ENCODE measurements around the gene TUBB2B. TPM values are rescaled to one million over a fixed set of nuclear protein-coding genes. Genes with fewer than 3 reads are reported as not detected.
"Not testable (repeated sequence)": the region's sequence is repeated elsewhere in the genome, so short reads cannot be mapped to it uniquely, and the experiment has no call there.

Gene TUBB2B
- total RNA-seq, 1 donor from 2014 or later = 1.3 TPM

DNA sequence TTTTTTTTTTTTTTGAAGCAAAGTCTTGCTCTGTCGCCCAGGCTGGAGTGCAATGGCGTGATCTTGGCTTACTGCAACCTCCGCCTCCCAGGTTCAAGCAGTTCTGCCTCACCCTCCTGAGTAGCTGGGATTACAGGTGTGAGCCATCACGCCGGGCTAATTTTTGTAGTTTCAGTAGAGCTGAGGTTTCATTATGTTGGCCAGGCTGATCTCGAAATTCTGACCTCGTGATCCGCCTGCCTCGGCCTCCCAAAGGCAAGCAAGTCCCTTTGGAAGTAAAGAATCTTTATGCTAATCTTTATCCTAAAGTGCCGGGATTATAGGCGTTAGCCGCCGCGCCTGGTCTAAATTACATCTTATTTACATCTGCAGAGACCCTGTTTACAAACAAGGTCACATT is 32.8 kb upstream of the TUBB2B start:
- ATAC-seq (ENCODE audit: poor library complexity) (no peak), DNase-seq (no peak)
- intact Hi-C loops (cut with DNase I) = no loop called here

DNA sequence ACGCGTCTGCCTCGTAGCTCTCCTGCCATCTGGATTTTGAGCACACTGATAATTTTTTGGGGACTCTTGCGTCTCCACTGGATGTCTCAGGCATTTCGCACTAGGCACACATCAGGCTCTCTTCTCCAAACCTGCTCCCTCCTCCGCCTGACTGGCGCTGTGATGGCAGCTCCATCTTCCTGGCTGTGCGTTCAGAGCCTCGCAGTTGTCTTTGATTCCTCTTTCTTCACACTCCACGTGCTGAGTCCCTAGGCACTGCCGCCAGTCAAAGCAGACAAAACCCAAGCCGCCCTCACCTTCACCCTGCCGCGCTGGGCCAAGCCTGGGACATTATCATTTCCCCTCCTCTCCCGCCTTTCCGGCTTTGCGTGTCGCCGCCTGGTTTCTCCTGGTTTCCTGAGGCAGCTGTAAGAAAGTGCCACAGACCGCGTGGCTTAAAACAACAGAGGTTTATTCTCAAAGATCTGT is 32.1 kb upstream of the TUBB2B start:
- intact Hi-C loops (cut with DNase I) = no loop called here
- DNase-seq (peak; percentile 55), ATAC-seq (ENCODE audit: poor library complexity) (peak; percentile 13)

DNA sequence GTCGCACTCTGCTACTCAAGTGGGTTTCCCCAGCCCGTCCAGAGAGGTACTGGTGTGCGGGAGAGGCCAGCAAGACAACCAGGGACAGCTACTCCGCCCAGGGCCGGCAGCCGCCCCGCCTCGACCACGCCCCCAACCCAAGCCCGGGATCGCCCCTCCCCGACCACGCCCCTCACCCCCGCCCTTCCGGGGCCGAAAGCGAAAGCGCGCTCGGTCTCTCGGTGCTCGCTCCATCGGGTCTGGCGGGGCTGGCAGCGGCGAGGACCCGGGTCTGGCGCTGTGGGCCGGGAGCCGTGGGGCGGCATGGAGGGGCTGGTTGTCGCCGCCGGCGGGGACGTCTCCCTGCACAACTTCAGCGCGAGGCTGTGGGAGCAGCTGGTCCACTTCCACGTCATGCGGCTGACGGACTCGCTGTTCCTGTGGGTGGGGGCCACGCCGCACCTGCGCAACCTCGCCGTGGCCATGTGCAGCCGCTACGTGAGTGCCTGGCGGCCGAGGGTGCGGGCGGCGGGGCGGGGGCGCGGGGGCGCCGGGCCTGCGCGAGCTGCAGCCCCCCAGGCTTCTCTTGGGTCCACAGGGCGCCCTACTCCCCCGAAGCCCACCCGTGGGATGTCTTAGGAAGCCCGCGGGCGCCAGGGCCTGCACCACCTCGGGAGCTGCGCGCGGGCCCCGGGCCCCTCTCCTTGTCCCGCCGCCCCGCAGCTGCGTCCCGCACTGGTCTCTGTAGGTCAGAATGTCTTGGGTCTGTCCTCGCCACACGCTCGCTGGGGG is 31.5 kb upstream of the TUBB2B start, which contains the start of gene PSMG4:
Gene PSMG4, plus strand, starts transcription at position 228 of the 771 bp plus-strand sequence. Its CDS starts 76 bp downstream, at position 304.
- DNase-seq (peak; percentile 97), ATAC-seq (ENCODE audit: poor library complexity) (peak; percentile 99)
- intact Hi-C loops (cut with DNase I) = no loop called here

DNA sequence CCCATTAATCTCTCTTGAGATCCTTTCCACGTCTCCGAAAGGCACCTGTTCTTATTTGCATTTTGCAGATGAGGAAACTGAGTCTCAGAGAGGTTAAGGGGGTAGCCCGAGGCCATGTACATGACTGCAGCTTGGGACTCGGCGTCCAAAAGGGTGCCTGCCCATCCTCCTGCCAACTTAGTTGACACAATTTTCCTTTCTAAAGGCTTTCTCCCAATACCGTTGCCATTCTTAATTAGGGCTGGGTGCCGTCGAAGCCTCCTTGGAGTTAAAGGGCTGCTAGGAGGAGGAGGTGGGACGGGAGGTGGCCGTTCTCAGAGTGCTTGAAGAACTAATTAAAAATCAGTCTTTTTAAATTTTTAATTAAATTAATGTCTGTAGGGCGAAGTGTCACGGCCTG is 30.7 kb upstream of the TUBB2B start:
- DNase-seq (no peak), ATAC-seq (ENCODE audit: poor library complexity) (no peak)
- intact Hi-C loops (cut with DNase I) = no loop called here

DNA sequence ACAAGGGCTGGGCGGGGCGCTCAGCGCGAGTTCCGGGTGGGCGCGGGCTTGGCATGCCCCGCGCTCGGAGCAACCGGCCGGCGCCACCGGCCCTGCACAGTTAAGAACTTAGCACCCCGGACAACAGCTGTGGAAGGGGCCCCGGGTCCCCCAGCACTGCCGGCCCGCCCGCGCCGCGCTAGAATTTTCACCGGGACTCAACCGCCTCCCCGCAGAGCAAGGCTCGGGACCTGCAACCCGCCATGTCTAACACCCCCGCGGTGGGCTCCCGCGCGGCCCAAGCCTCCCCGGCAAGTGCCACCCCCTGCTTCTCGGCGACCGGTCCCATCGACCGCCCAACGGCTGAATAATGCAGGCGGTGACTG is 26.1 kb upstream of the TUBB2B start:
- no peak for DNase-seq
- intact Hi-C loops (cut with DNase I) = loop anchor here (5.0 kb wide), 1 partner anchor 96 kb away; the partner anchor contains the start of gene TUBB2A
- ATAC-seq (ENCODE audit: poor library complexity) = no peak

DNA sequence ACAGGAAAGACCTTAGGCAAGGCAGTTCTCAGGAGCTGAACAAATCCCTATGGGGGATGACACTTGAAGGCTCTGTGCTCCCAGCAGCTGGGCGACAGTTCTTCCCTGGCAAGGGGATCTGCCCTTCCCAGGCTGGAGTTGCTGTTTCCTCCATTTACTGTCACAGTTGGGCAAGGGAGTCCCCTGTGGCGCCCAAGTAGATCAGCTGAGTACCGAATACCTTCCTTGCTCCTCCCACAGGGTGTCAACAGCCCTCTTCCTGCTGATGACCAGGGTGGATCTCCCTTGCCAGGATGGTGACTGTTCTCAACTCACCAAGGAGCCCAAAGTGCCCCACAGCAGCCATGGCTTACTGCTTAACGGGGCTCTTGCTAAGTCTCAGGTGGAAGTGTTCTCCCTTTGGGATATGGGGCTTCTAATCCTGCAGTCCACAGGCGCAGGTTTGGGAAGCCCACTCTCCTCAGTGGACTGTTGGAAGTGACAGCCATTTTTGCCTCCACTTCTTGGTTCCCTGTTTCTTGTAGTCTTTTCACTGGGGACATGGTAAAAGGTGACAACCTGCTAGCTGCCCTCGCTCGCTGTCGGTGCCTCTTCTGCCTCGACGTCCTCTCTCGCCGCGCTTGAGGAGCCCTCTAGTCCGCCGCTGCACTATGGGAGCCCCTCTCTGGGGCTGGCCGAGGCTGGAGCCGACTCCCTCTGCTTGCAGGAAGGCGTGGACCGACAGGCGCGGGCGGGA is 25.6 kb upstream of the TUBB2B start:
- ATAC-seq (ENCODE audit: poor library complexity) (no peak), DNase-seq (no peak)
- intact Hi-C loops (cut with DNase I) = loop anchor here (5.0 kb wide), 1 partner anchor 96 kb away; the partner anchor contains the start of gene TUBB2A

DNA sequence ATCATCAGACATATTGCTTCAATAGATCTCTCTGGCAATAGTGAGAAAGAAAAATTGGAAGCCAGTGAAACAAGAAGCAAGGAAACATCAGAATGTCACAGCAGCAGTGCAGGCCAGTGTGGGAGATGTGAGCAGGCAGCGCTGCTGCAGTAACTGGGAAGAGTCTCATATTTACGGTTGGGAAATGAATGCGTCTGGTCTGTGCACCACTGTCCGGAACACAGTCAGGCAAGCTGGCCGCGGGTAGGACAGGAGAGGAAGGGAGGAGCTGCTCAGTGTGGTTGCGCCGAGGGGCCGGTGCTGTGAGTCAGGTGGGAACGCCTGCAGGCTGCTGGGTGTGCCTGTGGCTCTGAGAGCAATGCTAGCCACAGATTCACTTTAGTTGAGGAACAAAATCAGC is 24.9 kb upstream of the TUBB2B start:
- DNase-seq (no peak), ATAC-seq (ENCODE audit: poor library complexity) (no peak)
- intact Hi-C loops (cut with DNase I) = loop anchor here (5.0 kb wide), 1 partner anchor 95 kb away; the partner anchor contains the start of gene TUBB2A

DNA sequence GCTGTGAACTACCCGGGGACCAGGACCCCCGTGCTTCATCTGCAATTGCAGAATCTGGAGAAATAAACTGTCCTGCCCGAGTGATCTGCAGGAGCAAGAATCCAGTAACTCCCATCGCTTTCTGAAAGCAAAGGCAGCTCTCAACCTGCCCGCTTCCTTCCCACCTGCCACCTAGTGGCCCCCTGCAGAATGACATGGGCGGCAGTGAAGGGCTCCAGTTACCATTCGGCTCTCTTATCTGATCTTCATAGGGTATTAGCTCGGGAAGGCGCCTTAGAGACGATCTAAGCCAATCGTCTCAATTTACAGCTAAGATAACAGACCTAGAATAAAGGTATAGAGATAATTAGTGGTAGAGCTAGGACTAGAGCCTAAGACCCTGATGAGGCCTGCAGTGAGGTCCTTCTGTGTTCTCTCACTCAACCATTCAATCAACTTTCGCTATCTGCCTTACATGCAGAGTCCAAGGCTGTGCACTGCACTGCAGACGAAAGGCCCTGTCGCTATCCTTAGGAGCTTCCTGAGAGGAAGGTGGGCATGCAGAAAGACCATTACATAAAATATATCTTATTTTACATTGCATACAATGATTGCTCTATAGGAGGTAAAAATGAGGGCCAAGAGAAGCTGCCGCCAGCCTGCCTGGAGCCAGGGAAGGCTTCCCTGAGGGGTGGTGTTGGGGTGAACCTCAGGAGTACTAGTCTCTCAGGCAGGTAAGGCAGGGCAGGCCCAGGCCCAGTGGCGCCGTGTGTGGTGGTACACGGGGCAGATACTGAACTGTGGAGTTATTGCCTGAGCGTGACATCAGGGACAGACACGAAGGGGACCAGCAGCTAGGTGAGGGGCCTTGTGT is 24.2 kb upstream of the TUBB2B start:
- ATAC-seq (ENCODE audit: poor library complexity) (peak; percentile 89), DNase-seq (peak; percentile 86)
- intact Hi-C loops (cut with DNase I) = loop anchor here (2.0 to 5.0 kb wide), 2 partner anchors 94 to 125 kb away; partner anchors contain the start of gene TUBB2A

DNA sequence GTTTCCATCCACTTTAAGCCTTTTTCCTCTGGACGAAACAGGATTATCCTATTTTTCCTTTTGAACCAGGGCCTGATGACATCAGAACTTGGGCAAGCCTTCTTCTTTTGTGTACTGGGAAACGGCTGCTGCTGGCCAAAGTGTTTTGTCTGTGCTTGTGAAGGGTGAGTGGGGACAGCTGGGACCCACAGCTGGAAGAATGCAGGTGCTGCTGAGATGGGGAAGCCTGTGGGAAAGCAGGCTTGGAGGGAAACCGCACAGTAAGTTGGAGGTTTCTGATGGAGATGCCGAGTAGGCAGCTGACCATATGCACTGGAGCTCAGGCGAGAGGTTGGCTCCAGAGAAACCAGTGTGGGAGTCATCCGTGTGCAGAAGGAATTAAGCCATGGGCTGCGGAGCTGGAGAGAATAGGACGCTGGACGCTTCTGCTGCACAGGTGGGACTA is 22.8 kb upstream of the TUBB2B start:
- no peak for DNase-seq
- intact Hi-C loops (cut with DNase I) = loop anchor here (2.0 to 5.0 kb wide), 2 partner anchors 93 to 123 kb away; partner anchors contain the start of gene TUBB2A
- ATAC-seq (ENCODE audit: poor library complexity) = peak; percentile 10

DNA sequence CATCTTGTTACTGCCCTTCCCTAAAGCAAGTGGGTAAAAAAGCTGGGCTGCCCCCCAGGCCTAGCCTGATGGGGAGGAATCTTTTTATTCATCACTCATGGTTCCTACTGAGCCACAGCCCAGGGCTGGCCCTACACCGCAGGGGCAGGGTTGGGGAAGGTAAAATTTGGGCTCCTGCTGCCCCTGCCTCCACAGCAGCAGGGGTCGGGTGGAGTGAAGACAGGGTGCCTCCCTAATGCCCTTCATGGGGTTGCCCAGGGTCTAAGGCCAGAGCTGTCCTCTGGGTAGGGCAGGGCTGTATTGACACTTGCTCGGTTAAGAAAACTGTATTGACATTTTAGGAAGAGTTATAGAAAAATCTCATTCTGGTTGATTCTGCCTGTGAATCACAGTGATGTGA is 22.4 kb upstream of the TUBB2B start:
- DNase-seq = no peak
- intact Hi-C loops (cut with DNase I) = loop anchor here (2.0 to 5.0 kb wide), 2 partner anchors 93 to 123 kb away; partner anchors contain the start of gene TUBB2A
- ATAC-seq (ENCODE audit: poor library complexity) = no peak

DNA sequence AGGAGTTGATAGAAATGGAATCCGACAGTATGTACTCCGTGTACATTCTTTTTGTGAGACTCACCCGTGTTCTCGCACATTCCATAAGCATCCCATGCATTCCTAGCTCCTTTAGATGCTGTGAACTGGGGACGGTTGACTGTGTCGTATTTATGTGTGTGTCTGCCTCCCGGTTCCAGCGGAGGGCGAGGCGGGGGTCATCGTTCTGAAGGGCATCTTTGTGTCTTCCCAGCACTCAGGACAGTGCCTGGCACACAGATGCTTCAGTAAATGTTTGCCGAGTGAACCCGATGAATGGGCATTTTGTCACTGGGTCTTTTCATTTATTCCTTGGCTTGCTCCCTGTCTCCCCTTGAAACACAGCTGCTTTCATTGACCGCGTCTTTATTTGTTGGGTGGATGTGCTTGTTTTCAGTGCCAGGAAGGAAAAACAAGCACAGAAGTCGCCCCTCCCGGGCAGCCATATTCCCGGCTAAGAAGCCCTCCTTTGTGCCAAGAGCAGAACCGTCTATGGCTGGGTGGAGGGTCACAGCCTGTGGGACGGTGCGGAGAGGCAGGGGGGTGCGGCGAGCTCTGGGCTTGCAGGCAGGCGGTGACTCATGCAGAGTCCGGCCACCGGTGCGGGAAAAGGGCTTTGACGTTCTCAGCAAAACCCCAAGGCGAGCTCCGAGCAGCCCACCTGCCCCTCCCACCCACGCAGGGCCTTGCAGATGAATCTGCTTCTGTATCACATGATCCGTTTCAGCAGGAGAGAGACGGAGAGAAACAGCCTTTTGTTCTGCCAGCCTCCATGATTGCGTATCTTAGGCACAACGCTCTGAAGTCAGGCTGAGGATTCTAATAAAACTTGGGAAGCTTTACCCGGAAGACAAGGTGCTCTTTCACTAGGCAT is 20.0 kb upstream of the TUBB2B start:
- peak; percentile 44 for ATAC-seq (ENCODE audit: poor library complexity)
- intact Hi-C loops (cut with DNase I) = no loop called here
- peak; percentile 64 for DNase-seq

DNA sequence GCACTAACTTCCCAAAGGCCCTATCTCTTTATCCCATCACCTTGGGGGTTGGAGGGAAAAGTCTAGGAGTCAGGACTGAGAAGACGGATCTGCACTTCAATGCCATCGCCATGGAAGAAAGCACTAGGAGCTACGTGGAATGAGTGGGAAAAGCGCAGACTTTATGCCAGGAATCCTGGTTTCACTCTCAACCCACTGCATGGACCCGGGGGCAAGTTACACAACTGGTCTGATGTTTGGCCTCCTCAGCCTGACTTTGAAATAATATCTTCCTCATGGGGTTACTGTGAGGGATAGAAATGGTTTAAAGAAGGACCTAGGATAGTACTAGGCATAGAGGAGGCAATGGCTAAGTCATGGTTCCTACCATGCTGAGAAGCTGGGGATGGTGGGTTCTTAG is 17.8 kb upstream of the TUBB2B start:
- no peak for ATAC-seq (ENCODE audit: poor library complexity)
- DNase-seq = no peak
- intact Hi-C loops (cut with DNase I) = no loop called here

DNA sequence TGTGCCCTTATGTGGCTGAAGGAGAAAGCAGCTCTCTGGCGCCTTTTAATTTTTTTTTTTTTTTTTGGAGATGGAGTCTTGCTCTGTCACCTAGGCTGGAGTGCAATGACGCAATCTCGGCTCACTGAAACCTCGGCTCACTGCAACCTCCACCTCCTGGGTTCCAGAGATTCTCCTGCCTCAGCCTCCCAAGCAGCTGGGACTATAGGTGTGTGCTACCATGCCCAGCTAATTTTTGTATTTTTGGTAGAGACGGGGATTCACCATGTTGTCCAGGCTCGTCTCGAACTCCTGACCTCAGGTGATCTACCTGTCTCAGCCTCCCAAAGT is 17.3 kb upstream of the TUBB2B start:
- ATAC-seq (ENCODE audit: poor library complexity); DNase-seq; intact Hi-C loops (cut with DNase I): not testable (repeated sequence)

DNA sequence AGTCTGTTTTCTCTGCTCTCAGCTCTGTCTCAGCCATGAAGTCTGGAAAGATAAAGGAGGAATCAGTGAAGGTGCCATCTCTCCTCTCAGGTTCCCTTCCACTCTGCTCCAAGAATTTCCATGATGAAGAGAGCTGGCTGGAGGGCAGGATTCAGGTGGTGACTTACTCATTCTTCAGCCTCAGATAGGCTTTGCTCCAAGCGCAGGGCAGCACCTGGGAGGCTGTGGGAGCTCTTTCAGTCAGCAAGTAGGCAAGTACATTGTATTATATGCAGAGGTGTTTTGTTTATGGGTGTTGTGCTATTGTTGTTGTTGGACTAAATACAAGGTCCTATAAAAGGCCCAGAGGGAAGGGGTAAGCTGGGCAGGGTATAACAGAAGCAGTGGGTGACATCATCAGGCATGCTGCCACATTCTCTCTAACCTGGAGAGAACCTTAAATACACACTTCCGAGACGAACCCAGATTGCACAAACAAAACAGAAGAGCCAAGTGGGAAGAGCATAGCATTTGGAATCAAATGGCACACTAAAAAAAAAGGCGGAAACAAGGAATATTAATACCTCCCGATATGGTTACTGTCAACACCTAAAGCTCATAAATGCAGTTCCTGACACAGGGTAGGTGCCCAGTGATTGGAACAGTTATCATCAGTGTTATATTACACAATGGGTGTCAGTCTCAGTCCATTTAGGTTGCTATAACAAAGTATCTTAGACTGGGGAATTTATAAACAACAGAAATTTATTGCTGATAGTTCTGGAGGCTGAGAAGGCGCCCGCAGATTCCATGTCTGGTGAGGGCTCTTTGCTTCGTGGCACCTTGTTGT is 16.8 kb upstream of the TUBB2B start:
- intact Hi-C loops (cut with DNase I) = no loop called here
- no peak for DNase-seq
- no peak for ATAC-seq (ENCODE audit: poor library complexity)

DNA sequence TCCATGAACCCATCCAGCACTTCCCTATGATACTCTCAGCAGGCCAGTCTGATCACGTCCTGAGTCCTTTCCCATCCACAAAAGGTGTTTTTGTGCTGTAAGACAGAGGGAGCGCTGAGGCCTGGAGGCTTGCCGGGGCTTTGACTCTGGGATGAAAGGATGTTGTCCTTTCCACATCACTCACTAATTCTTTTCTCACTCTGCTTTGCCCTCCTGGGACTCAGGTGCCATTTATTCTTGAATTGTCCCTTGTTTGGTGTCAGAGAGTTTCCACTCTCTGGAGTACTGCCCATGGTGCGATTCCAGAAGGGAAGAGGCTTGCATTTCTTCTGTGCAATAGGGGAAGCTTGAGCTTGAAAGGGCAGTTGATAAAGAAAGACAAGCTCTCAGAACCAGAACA is 15.3 kb upstream of the TUBB2B start:
- ATAC-seq (ENCODE audit: poor library complexity) = no peak
- no peak for DNase-seq
- intact Hi-C loops (cut with DNase I) = no loop called here

DNA sequence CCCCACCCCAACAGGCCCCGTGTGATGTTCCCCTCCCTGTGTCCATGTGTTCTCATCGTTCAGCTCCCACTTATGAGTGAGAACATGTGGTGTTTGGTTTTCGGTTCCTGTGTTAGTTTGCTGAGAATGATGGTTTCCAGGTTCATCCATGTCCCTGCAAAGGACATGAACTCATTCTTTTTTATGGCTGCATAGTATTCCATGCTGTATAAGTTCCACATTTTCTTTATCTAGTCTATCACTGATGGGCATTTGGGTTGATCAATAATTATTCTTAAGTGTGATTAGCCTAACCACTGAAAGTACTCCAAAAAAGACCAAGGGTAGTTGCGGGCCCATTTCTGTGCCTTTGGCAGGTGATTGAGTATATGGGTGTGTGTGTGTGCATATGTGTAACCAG is 14.3 kb upstream of the TUBB2B start:
- intact Hi-C loops (cut with DNase I); DNase-seq: not testable (repeated sequence)

DNA sequence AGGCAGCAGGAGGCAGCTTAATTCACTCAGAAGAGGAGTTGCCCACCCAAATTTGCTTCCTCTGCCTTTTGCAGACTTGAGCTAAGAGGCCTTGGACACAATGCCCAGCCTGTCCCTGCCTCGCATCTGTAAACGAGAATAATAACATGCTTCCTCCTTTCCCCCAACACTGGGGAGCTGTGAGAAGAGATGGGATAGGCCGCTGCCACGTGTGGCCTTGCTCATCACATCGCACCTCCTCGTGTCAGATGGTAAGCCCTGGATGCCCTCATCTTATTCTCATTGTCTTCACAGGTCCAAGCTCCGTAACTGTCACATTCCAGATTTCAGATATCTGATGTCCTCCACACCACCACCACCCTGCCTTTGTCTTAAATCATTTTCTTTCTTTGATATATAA is 13.1 kb upstream of the TUBB2B start:
- DNase-seq = no peak
- ATAC-seq (ENCODE audit: poor library complexity) = no peak
- intact Hi-C loops (cut with DNase I) = no loop called here

More for the DNA sequence above, 14.3 kb upstream of the TUBB2B start:
- not testable (repeated sequence) for ATAC-seq (ENCODE audit: poor library complexity)

Measured in Right ventricle myocardium superior (tissue), 1 donor.